CD4-positive, alpha-beta T cell treated with Interferon alpha-2 for 1 hour (primary cell): ENCODE measurements around the gene ILKAP.

Experiments
- DNase-seq, 2 donors: peaks; one replicate each; pipeline ENCODE4 v3.0.0-alpha.2; 2020 to 2022

The ILKAP gene

GRCh38 chr2:238133499-238134392, 69.7 kb downstream of the ILKAP start:
- DNase-seq = no peak

GRCh38 chr2:238132463-238133450, 70.7 kb downstream of the ILKAP start:
- DNase-seq = no peak

- no peak for DNase-seq
These were observed 71.6 kb downstream of the ILKAP start for GRCh38 chr2:238131761-238132462.

- DNase-seq = no peak
These were observed 72.5 kb downstream of the ILKAP start for GRCh38 chr2:238130696-238131628.

- DNase-seq = no peak
These were observed 73.3 kb downstream of the ILKAP start for GRCh38 chr2:238130111-238130695.

- DNase-seq = no peak
These were observed 74.1 kb downstream of the ILKAP start for GRCh38 chr2:238129166-238130010.

GRCh38 chr2:238128534-238129001, 74.9 kb downstream of the ILKAP start:
- DNase-seq = no peak

- no peak for DNase-seq
These were observed 75.4 kb downstream of the ILKAP start for GRCh38 chr2:238128061-238128440.

- DNase-seq = no peak
These were observed 76.1 kb downstream of the ILKAP start for GRCh38 chr2:238127165-238128060.

GRCh38 chr2:238126775-238127164, 76.7 kb downstream of the ILKAP start:
- DNase-seq = no peak

- no peak for DNase-seq
These were observed 77.2 kb downstream of the ILKAP start for GRCh38 chr2:238126338-238126737.

GRCh38 chr2:238125127-238125885, 78.2 kb downstream of the ILKAP start:
- DNase-seq = no peak

GRCh38 chr2:238124488-238125126, 78.9 kb downstream of the ILKAP start:
- DNase-seq = no peak

- DNase-seq = no peak
These were observed 79.5 kb downstream of the ILKAP start for GRCh38 chr2:238123991-238124470.

GRCh38 chr2:238123218-238123971, 80.1 kb downstream of the ILKAP start:
- no peak for DNase-seq

GRCh38 chr2:238122287-238123217, 80.9 kb downstream of the ILKAP start:
- no peak for DNase-seq
